Panc1 (cell line): ENCODE measurements around the gene CCK. TPM values are rescaled to one million over a fixed set of nuclear protein-coding genes. Genes with fewer than 3 reads are reported as not detected.

Source experiments
- ATAC-seq: fragments of 200-7000 bp; cut with Tn5 transposase; 2 replicates; pipeline ENCODE4 v1.9.1; 2020; ENCODE audit warnings: mild to moderate bottlenecking, moderate library complexity
- BruUV-seq: library from RNA; stranded (reverse); fragments of 400-500 nt; replicated peaks from 2 replicates; lab custom pipeline; 2021; lab: Mats Ljungman, UMichigan
- CTCF ChIA-PET: fragments of 300-600 bp; sonication (Branson Sonifier 250); formaldehyde crosslinking; loops from one replicate; lab custom pipeline; 2022; ENCODE audit warnings: antibody characterized with exemption; lab: Charles Lee
- POLR2A ChIA-PET: fragments of 300-600 bp; sonication (Branson Sonifier 250); formaldehyde crosslinking; loops from one replicate; lab custom pipeline; 2022; ENCODE audit warnings: antibody characterized with exemption; lab: Charles Lee
- DNase-seq: peaks from one replicate; pipeline ENCODE4 v3.0.0-alpha.2; 2010; ENCODE audit warnings: low read depth, low spot score
- H3K27ac ChIP-seq: 2 replicates; pipeline ENCODE4 v1.5.1; 2011; ENCODE audit warnings: mild to moderate bottlenecking, low read length, inconsistent platforms
- H3K27me3 ChIP-seq: fragments of 200-500 bp; sonication (Bioruptor generic); 2 replicates; pipeline ENCODE4 v1.6.0; 2014; ENCODE audit warnings: low read length, inconsistent platforms; ENCODE audit not compliant: control insufficient read depth, insufficient read depth
- H3K36me3 ChIP-seq: fragments of 200-500 bp; sonication (Bioruptor generic); 2 replicates; pipeline ENCODE4 v1.5.1; 2014; ENCODE audit warnings: inconsistent platforms, mild to moderate bottlenecking, low read length, moderate library complexity; ENCODE audit not compliant: control insufficient read depth, insufficient read depth
- H3K4me1 ChIP-seq: 2 replicates; pipeline ENCODE4 v1.5.1; 2011; ENCODE audit warnings: inconsistent platforms, mild to moderate bottlenecking, low read length, moderate library complexity; ENCODE audit not compliant: control insufficient read depth, insufficient read depth
- H3K4me3 ChIP-seq, 2 experiments: 2 replicates each; pipeline ENCODE4 v1.5.1; 2011 to 2012; ENCODE audit warnings: low read depth in 2 of 2, low read length in 2 of 2, mild to moderate bottlenecking in 2 of 2, inconsistent platforms in 1 of 2, moderate library complexity in 1 of 2
- H3K9me3 ChIP-seq: fragments of 200-500 bp; sonication (Bioruptor generic); 2 replicates; pipeline ENCODE4 v1.5.1; 2014; ENCODE audit warnings: low read depth, mild to moderate bottlenecking, inconsistent platforms, low read length, moderate library complexity; ENCODE audit not compliant: control insufficient read depth, insufficient read depth
- CTCF ChIP-seq: fragments of 450-650 bp; IDR thresholded peaks from 2 replicates; pipeline ENCODE4 v1.5.1; 2017; ENCODE audit warnings: mild to moderate bottlenecking
- POLR2AphosphoS5 ChIP-seq: IDR thresholded peaks from 2 replicates; pipeline ENCODE4 v1.6.1; 2012; ENCODE audit warnings: mild to moderate bottlenecking, low read depth, low read length, moderate library complexity
- REST ChIP-seq, 2 experiments: IDR thresholded peaks; 2 replicates each; pipeline ENCODE4 v1.6.1; 2011 to 2012; ENCODE audit warnings: low read depth in 2 of 2, control low read depth in 1 of 2, low read length in 1 of 2, mild to moderate bottlenecking in 1 of 2, moderate library complexity in 1 of 2; ENCODE audit not compliant: insufficient read depth in 1 of 2
- SIN3A ChIP-seq: IDR thresholded peaks from 2 replicates; pipeline ENCODE4 v1.6.1; 2012; ENCODE audit warnings: low read depth, mild to moderate bottlenecking, low read length, moderate library complexity, borderline replicate concordance; ENCODE audit not compliant: insufficient read depth
- TCF7L2 ChIP-seq: IDR thresholded peaks from 2 replicates; pipeline ENCODE4 v1.6.1; 2011; ENCODE audit warnings: mild to moderate bottlenecking, low read depth, low read length, inconsistent platforms
- in situ Hi-C: cut with HindIII; loops from 2 replicates; pipeline ENCODE4 v1.10.0; 2016; ENCODE audit warnings: low sequenced_read_pairs, low pct_unique_long_range_greater_than_20kb
- intact Hi-C: fragments of 100-400 bp; cut with micrococcal nuclease; formaldehyde crosslinking; loops from one replicate; pipeline ENCODE4 v1.10.0; 2022; ENCODE audit not compliant: unreplicated experiment
- total RNA-seq: library from RNA; stranded (reverse); gene quantifications from one replicate; pipeline ENCODE4 v1.2.1, GENCODE V29; 2021; ENCODE audit not compliant: unreplicated experiment

CCK gene
- total RNA-seq, 1 experiment from 2014 or later = not detected

GRCh38 chr3:42262525-42262924, 3.5 kb downstream of the CCK start:
- BruUV-seq = no TSS peak
- Histone ChIP-seq H3K9me3 (no peaks in the 10 kb centered on the region), H3K4me3 (no peak overlapping the region), H3K27ac (no peak overlapping the region), H3K36me3 (no peaks in the 10 kb centered on the region), H3K4me1 (peaks cover 2% of the 10 kb centered on the region; the same call in 1 of the 2 replicates), H3K27me3 (peaks cover 19% of the 10 kb centered on the region)
- no peak for ATAC-seq
- intact Hi-C loops = no loop called here
- CTCF ChIA-PET = no interaction called here
- POLR2A ChIA-PET = no interaction called here
- TF ChIP-seq CTCF (no peak), TCF7L2 (no peak), POLR2AphosphoS5 (no peak), REST (IDR thresholded peaks at IDR 0.05; ENCODE audit: insufficient read depth in 1 of 2, low read depth in 2 of 2, low read length in 1 of 2) (no peak), SIN3A (no peak)
- in situ Hi-C loops = no loop called here
- DNase-seq = no peak

- Histone ChIP-seq H3K4me3 (no peak overlapping the region), H3K36me3 (no peaks in the 10 kb centered on the region), H3K27ac (no peak overlapping the region), H3K27me3 (peaks cover 5% of the 10 kb centered on the region), H3K4me1 (no peaks in the 10 kb centered on the region), H3K9me3 (no peaks in the 10 kb centered on the region)
- DNase-seq = no peak
- TF ChIP-seq SIN3A (no peak), REST (IDR thresholded peaks at IDR 0.05; ENCODE audit: insufficient read depth in 1 of 2, low read depth in 2 of 2, low read length in 1 of 2) (no peak), POLR2AphosphoS5 (no peak), TCF7L2 (no peak), CTCF (no peak)
- in situ Hi-C loops = no loop called here
- POLR2A ChIA-PET = no interaction called here
- intact Hi-C loops = no loop called here
- no TSS peak for BruUV-seq
- no peak for ATAC-seq
- CTCF ChIA-PET = no interaction called here
Measured at GRCh38 chr3:42257007-42257406, 9.0 kb downstream of the CCK start.
